Endometrium (tissue), 2 donors: Measurements from ENCODE around the gene PLD1.
"Not testable (repeated sequence)": the region's sequence is repeated elsewhere in the genome, so short reads cannot be mapped to it uniquely, and the experiment has no call there.

ENCODE experiments used
- FAIRE-seq: peaks from 2 replicates; lab custom pipeline; 2012; peaks lifted over from hg19 to GRCh38; lab: Jason Lieb, UNC
- donor health status: control.
- donor health status: control.

PLD1 gene

DNA sequence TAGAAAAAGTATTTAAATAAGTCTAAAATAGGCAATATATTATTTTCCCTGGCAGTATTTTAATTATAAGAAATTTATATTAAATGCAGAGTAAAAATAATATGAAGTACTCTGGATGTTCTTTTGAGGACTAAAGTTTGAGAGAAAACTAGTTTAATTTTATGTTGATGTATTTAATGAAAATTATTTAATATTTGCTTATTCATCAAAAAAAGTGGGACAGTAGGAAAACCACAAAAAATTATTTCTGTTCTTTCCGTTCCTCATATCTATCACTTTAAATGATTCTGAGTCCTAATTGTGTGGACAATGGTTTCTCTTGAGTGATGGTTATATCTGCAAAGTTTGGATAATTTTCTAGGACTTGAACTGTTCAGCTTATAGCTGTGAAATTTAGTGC is 202.8 kb downstream of the PLD1 start:
- no peak for FAIRE-seq

DNA sequence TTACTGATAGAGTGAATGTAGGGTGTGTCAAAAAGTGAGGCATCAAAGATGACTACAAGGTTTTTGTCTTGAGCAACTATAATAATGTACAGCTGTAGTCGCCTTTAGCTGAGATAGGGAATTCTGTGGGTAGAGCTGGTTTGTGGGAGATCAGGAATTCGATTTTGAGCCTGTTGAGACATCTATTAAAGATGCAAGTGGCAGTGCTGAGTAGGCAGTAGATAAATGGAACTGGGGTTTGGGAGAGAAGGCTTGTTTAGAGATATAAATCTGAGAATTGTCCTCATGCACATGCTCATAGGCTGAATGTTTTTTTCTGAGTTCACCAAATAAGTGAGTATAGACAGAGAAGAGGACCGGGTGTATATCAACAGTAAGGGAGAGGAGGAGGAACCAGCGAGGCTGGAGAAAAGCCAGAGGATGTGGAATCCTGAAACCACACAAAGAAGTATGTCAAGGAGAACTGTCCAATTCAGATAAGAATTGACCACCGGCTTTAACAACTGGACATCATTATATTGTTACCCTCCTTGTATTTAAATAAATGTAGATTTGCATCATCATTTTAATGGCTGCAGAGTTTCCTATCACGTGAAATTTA is 204.0 kb downstream of the PLD1 start:
- FAIRE-seq, result no peak

DNA sequence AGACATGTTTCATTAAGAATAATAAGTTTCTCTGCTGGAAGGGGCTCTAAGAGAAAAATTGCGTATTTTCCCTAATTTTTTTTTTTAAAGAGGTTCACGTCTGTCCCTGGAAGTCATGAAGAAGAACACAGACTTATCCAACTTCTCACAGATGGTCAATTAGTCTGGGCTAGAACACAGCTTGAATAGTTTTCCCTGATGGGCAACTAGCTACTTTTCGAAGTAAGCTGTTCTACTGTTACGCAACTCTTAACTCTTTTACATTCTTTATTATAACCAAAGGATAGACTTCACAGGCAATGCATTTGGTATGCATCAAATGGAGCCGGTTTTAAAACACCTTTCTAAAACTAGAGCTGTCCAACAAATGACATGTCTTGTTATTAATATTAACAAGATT is 205.9 kb downstream of the PLD1 start:
- FAIRE-seq, result no peak

DNA sequence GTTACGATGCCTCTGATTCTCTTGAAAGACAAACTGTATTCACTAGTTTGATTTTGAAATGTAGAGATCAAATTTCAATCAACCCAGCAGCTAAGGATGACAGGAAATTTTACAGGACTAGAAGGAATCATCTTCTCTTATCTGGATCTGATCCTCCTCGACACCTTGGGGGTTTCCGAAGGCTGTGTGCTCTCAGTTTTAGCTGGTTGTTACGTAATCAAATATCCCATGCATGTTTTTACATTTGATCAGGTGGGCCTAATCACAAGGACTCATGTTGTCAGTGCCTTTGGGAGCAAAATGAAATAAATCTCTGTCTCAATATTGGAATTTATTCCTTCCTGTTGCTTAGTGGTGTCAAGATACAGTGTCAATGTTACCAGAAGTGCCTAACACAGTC is 208.2 kb downstream of the PLD1 start:
- no peak for FAIRE-seq

DNA sequence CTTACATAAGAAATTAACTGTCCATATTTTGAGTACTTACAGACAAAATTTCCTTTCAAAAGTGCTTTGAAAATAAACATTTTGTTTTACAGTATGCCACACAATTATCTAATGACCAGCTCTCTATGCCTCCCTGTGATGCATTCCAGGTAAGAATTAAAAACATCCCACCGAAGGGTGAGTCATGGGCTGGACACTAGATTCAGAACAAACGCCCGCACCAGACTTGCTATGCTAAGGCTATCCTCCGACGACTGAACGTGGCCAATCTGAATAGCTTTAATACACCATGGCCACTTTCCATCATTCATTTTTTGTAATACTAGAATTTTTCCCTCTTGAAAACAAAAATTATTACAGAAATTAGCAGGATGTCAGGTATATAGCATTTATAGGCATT is 210.3 kb downstream of the PLD1 start:
- FAIRE-seq, result no peak

DNA sequence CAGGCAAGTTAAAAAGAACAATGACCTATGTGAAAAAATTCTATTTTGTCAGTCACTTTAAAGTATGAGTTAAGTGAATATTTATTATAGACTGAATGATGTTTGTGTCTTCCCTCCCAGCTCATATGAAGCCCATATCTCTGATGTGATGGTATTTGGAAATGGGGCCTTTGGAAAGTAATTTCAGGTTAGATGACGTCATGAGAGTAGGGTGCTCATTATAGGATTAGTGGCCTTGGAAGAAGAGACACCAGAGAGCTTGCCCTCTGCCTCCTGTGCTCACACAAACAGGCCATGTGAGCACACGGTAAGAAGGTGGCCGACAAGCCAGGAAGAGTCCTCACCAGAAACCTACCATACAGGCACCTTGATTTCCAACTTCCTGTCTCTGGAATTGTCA is 211.3 kb downstream of the PLD1 start:
- no peak for FAIRE-seq

DNA sequence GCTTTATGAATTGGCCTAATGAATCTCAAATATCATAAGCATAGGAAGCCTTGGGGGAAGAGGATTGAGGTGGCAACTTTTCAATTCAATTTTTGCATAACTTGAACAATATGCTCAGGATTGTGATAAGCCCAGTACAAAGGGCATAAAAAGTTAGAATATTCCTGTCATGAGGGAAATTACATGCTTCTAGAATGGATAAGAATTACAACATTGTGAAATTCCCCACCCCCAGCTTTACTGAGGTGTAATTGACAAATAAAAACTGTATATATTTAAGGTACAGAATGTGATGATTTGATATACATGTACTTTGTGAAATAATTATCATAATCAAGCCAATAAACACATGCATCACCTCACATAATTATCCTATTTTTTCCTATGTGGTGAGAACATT is 217.5 kb downstream of the PLD1 start:
- FAIRE-seq, result no peak

DNA sequence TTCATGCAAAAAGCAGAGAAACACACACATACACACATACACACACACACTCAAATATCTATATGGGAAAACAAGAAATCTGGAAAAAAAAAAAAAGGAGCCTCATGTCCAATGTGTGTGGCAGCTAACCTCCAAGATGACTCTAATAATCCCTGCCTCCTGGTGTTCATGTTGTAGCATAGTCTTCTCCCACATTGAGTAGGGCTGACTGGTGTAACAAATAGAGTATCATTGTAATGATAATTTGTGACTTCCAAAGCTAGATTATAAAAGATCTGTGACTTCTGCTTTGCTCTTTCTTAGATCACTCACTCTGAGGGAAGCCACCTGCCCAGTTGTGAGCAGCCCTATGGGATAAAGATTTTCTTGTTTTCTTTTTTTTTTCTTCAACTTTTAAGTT is 219.2 kb downstream of the PLD1 start:
- no peak for FAIRE-seq

DNA sequence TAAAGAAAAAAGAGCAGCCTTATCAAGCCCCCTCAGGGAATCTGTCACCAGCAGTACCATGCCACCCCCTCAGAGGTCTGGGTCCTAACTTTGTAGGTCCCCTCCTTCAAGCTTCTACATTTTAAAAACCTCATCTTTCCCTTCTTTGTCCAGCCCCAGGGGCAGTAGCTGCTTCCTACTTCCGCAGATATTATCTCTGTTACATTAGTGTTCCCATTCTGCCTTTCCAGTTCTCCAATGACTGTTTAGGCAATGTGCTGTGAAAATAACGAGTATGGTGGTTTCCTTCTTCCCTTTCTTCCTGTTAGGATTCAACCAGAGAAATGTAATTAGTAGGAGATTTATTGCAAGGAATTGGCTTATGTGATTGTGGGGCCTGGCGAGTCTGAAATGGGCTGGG is 224.0 kb downstream of the PLD1 start:
- no peak for FAIRE-seq

DNA sequence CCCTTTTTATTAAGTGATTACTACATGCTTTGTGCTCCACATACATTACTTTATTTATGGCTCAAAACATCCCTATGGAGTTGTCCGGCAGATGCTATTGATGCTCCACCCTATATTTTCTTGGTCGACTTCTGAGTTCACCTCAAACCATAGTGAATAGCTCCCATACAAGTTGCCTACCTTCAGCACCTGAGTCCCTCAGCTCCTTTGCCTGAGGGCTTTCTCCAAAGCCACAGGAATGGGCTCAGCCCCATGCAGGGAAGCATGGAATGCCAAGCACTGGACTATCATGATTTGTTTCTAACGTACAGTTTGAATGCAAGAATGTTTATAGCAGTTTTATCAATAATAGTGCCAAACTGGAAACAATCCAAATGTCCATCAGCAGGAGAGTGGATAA is 225.2 kb downstream of the PLD1 start:
- FAIRE-seq, result no peak

DNA sequence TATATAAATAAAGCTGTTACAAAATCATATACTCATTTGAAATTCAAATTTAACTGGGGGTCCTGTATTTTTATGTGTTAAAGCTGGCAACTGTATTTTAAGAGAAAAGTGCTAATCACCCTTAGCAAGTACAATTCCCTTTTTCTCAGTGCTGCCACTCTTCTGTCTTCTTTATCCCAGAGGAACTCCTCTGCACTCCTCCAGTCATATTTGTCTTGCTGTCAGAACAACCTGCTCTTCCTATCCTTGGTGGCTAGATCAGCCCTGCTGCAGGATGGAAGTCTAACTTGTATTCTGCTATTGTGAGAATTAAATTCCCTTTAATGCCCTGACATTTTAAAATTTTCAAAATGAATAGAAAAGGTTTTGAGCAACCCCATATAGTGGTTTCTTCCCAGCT is 226.2 kb downstream of the PLD1 start:
- FAIRE-seq, result no peak

DNA sequence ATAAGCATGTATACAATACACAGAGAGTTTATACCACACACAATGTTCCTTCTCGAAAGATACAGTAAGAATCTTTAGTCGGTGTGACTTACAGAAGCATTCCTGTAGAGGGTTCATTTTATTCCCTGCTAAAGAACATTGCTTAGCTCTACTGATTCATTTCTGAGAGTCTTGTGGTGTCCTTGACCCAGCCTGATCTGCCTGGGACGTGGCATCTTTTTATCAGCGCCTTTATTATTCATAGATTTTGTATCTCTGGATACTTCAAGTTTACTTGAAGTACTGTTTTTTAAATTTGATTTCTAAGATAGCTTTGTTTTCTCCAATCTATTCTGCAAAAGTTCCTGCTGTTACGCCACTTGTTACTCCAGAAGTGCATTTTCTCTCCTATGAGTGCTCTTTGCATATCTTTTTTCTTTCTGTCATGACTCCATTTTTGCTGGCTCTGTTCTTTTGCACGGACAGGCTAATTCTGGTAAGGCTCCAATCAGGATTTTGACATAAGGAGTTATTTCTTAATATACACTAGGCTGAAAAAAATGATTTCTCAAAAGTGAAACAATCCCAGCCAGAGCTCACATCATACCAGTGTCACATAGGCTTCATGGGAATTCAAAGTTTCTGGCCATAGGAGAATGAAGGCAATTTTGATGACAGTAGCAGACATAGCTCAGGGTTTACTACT is 235.6 kb downstream of the PLD1 start:
- FAIRE-seq, result no peak

DNA sequence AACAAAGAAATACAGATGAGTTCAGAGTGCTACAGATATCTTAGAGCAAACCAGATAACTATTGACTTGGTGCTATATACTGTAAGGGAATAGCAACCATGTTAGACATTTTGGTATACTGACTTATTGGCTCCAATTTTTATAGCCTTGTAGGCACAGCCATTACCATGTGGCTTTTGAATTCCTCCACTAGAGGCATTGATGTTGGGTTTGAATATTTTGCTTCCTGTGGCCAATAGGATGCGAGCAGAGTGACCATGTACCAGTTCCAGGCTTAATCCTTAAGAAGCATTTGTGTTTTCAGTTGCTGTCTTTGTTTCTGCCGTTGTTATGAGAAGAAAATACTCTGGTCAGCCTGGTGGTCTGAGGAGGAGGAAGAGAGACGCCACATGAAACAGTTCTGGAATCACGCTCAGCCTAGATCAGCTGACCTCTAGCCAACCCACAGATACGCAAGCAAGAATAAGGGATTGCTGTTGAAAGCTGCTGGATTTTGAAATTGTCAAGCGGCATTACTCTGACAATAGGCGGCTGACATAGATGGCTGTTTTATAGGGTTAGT is 240.6 kb downstream of the PLD1 start:
- FAIRE-seq, result no peak

DNA sequence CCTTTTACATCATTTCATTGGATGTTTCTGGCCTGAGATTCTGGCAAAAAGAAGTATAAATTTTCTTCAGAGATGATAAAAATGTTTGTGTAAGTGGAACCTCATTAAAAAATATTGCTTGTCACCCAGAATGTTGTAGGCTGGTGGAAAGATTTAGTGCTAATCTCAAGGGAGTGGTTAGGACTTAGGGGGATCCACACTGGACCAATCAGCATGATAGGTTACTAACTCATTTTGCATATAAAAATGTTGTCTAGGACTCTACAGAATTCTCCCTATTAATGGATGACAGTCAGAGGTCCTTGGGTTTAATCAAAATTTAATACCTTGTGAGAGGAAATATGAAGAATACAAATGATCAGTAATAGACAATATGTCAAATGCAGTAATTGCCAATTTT is 241.5 kb downstream of the PLD1 start:
- FAIRE-seq, result no peak

DNA sequence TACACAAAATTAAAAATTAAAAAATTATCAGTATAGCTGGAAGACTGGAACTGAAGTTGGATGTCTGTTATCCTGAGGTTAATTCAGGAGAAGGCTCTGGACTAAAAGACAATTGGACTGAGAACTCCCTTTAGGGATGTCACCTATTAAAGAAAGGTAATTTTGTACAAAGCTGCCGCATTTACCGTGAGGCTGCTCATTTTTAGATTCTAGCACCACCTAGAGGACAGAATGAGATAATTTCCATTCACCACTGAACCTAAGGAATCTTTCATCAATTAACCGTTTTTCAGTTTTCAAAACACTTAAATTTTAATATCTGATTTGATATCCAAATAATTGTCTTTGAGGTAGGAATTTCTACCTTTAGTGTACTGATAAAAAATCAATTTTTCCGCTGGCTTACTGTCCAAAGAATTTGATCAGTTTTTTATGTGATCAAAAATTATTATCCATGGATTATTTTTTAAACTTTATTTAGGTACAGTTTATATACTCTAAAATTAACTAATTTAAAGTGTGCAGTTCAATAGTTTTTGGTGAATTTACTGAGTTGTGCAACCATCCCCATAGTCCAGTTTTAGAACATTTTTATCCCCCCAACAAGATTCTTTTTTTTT is 243.4 kb downstream of the PLD1 start:
- FAIRE-seq, result peak; percentile 86

DNA sequence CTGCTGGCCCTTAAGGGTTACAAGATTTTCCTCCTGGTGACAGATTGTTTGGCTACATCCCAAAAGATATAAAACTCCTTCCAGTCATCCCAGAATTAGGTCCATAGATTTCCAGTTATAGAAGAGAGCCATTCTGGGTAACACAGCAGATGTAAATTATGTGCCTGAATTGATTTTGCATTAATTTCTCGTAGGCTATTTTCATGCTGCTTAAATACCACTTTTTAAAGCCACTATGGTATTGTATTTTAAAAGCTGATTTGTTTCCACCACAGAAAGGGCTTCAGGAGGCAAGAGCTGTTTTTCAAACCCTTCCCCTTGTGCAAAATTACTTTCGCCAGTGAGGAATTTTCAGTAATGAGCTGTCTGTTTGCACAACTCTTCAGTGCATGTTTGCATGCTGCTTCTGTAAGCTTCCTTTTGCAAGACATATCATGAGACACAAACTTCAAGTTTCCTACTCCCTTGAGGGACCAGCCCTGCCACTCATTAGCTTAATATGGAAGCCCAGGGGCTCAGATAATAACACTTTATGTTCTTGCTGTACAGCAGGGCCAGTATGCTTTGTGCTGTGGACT is 244.7 kb downstream of the PLD1 start:
- FAIRE-seq, result no peak

DNA sequence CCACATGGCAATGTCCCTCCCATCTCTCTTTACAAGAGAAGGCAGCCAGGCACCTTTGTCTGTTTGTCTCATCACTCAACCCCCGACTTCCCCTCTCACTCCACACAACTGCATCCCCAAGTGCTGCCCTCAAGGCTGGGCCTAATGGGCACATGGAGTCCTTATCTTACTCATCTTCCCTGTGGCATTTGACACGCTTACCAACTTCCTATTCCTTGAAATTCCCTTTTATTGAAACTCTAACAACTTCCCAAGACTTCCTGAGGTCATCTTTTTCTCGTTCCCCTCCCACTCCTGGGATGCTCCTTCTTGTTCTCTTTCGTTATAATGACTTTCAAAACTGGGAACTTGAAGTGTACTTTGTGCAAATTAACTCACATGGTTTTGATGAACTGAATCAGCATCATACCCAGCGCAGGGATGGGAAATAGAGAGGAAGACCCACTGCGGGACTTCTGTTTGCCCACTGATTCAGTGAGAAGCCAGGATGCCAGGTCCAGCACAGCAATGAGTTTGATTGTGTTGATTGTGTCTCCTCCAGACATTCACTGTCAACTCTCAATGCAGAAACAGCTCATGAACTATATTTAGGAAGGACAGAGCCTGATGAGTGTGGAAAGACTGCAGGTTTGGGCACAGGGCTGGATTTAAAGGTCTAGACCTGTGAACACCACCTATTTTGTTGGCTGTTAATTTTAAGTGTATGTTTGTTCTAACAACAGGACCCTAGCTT is 245.4 kb downstream of the PLD1 start:
- no peak for FAIRE-seq

DNA sequence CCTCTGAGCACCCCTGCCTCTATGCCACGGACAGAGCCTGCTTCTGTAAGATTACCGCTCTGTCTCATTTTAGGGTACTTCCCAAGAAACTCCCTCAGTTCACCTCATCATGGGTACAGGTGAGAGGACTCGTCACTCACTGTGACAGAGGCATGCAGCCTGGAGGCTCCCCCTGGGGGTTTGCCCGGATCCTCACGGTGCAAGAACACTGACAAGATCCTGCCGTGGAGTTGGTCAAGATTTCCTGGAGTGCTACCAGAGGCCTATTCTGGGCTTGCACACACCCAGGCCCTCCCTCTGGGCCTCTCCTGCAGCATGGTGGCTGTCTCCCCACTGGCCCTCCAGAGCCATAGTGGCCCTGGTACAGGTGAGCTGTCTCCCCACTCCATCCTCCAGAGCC is 247.0 kb downstream of the PLD1 start:
- FAIRE-seq, result no peak

DNA sequence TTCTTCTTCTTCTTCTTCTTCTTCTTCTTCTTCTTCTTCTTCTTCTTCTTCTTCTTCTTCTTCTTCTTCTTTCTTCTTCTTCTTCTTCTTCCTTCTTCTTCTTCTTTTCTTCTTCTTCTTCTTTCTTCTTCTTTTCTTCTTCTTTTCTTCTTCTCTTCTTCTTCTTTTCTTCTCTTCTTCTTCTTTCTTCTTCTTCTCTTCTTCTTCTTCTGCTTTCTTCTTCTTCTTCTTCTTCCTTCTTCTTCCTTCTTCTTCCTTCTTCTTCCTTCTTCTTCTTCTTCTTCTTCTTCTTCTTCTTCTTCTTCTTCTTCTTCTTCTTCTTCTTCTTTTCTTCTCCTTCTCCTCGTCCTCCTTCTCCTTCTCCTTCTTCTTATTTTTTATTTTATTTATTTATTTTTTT is 247.8 kb downstream of the PLD1 start:
- not testable (repeated sequence) for FAIRE-seq

DNA sequence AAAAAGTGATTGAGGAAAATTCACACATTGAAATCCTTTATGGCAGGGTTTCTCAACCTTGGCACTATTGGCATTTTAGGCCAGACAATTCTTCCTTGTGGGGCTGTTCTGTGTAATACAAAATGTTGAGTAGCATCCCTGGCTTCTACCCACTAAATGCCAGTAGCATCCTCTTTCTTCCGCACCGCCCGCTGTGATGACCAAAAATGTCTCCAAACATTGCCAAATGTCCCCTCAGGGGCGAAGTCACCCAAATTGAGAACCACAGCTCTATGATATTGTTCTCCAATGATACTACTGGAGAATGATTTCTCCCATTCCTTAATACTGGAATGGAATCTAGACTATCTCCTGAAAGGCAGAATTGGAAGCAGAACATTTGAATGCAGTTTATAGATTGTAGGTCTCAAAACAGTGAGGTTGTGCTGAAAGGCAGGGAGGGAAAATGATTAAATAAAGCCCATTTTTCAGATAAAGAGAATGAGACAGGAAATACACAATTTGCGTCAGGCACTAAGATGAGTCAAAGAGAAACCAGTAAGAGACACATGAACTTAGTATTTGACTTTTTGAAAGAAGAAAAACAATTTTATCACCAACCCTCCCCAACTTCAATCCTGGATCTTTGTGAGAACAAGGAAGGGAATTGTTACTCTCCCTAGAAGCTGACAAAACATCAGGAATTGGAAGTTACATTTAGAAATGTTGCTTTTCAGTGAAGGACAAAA is 248.5 kb downstream of the PLD1 start:
- no peak for FAIRE-seq

DNA sequence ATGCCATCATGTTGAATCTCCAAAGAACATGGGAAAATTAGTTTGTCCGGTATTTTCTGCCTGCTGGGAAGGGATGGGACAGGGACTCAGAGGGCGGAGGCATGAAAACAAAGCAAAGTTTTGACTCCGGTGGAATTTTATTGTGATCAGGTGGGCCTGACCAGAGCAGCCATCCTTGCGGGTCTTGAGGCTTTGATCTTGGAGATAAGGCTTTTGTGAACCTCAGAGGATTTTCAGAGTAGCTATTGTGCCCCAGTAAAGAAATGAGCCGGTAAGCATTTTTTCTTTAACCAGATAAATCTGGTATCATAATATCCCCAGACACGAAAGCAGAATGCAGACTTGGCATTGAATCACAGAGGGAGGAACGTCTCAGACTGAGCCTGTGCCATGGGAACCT is 250.7 kb downstream of the PLD1 start:
- FAIRE-seq, result no peak

DNA sequence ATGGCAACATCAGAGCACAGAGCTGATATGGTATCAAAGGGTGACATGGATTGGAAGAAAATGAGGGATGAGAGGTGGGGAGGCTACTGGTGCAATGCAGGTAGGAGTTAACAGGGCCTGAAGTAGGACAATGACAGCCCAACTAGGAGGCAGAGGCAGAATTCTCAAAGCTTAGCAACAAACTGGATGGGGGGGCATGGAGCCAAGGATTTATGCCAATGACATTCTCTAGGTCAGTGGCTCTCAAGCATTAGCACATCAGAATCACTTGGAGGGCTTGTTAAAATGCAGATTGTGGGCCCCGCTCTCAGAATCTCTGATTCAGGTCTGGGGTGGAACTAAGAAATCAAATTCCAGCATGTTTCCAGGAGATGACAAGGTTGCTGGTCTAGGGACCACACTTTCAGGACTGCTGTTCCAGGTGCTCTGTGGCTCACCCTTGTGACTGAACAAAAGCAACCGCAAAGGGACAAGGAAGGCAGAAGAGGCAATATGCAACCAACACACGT is 252.0 kb downstream of the PLD1 start:
- no peak for FAIRE-seq
